ENCODE results near the gene PIGK. TPM values are rescaled to one million over a fixed set of nuclear protein-coding genes. Genes with fewer than 3 reads are reported as not detected.

PIGK gene
- total RNA-seq, 1 donor from 2014 or later = 21.9 TPM

GRCh38 chr1:77040826-77041225 is 178.4 kb downstream of the PIGK start:
- no peak overlapping the region for H3K27ac Mint-ChIP-seq
- no peak for DNase-seq (ENCODE audit: extremely low spot score, unreplicated experiment)

GRCh38 chr1:77039739-77040138 is 179.5 kb downstream of the PIGK start:
- TF ChIP-seq CTCF (conservative IDR thresholded peaks at IDR 0.05) = no peak
- no peak for DNase-seq (ENCODE audit: extremely low spot score, unreplicated experiment)
- no peaks in the 10 kb centered on the region for H3K27me3 Mint-ChIP-seq
- no peak overlapping the region for H3K27ac Mint-ChIP-seq
- H3K36me3 Mint-ChIP-seq = no peaks in the 10 kb centered on the region
- no peaks in the 10 kb centered on the region for H3K4me1 Mint-ChIP-seq (ENCODE audit: unreplicated experiment)
- H3K9me3 Mint-ChIP-seq = peaks cover 6% of the 10 kb centered on the region
- H3K4me3 Mint-ChIP-seq = no peak overlapping the region

More at GRCh38 chr1:77040826-77041225, 178.4 kb downstream of the PIGK start:
- no peak for TF ChIP-seq CTCF (conservative IDR thresholded peaks at IDR 0.05)
- H3K4me3 Mint-ChIP-seq = no peak overlapping the region
- H3K27me3 Mint-ChIP-seq = no peaks in the 10 kb centered on the region
- H3K9me3 Mint-ChIP-seq = peaks cover 6% of the 10 kb centered on the region
- H3K4me1 Mint-ChIP-seq (ENCODE audit: unreplicated experiment) = no peaks in the 10 kb centered on the region
- H3K36me3 Mint-ChIP-seq = no peaks in the 10 kb centered on the region

GRCh38 chr1:77039111-77039510 is 180.1 kb downstream of the PIGK start:
- H3K4me3 Mint-ChIP-seq = no peak overlapping the region
- no peak for DNase-seq (ENCODE audit: extremely low spot score, unreplicated experiment)
- H3K36me3 Mint-ChIP-seq = no peaks in the 10 kb centered on the region
- no peaks in the 10 kb centered on the region for H3K27me3 Mint-ChIP-seq
- no peaks in the 10 kb centered on the region for H3K4me1 Mint-ChIP-seq (ENCODE audit: unreplicated experiment)
- TF ChIP-seq CTCF (conservative IDR thresholded peaks at IDR 0.05) = no peak
- peaks cover 6% of the 10 kb centered on the region for H3K9me3 Mint-ChIP-seq
- H3K27ac Mint-ChIP-seq = no peak overlapping the region

Small RNAs within 50 kb of the gene (microRNA-seq; reads per million reads assigned to microRNA genes)
- not detected for gene MIR7156

Other genes with a start within 250 kb of the PIGK start
- gene AK5, start 62.6 kb upstream of the PIGK start, total RNA-seq (ENCODE audit: low replicate concordance) = 1.0 and 3.4 TPM in 2 replicates